HG03175 (cell line): ENCODE data around the gene NAP1L1.

Experiments used
- ATAC-seq: cut with Tn5 transposase; IDR thresholded peaks from one replicate; pipeline ENCODE4 v1.9.1; 2021; ENCODE audit warnings: mild to moderate bottlenecking, moderate library complexity; ENCODE audit not compliant: unreplicated experiment

Gene NAP1L1

DNA sequence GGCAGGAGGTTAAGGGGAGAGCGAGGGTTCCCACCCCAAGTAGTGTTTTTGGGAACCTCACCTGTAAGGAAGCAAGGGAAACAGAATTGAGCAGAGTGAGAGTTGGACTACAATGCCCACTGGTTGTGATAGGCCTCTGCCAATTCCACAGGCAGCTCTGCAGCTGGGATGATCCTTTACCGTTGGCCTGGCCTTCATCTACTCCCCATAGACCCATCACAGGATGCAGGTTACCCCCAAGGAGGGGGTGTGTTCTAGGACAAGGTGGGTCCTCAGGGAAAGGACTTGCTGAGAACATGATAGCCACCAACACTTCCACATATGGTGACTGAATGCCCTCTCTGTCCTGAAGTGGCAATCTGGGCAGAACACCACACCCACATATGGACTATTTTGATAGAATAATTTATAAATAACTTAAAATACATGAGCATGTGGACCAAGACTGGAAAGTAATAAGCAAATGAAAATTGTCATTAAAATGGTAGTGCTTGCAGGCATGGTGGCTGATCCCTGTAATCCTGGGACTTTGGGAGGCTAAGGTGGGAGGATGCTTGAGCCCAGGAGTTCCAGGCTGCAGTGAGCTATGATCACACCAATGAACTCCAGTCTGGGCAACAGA is 61.3 kb downstream of the NAP1L1 start:
- no peak for ATAC-seq

DNA sequence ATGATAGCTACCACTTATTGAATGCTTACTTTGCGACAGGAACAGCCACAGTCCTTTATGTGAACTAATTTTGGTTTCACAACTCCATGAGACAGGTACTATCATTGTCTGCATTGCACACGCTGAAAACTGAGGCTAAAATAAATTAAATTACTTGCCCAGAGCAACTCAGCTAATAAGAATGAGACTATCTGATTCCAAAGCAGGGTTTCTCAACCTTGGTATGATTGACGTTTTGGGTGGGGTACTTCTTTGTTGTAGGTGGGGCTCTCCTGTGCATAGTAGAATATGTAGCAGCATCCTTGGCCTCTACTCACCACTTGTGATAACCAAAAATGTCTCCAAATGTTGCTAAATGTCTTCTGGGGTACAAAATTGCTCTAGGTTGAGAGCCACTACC is 62.0 kb downstream of the NAP1L1 start:
- ATAC-seq: no peak

DNA sequence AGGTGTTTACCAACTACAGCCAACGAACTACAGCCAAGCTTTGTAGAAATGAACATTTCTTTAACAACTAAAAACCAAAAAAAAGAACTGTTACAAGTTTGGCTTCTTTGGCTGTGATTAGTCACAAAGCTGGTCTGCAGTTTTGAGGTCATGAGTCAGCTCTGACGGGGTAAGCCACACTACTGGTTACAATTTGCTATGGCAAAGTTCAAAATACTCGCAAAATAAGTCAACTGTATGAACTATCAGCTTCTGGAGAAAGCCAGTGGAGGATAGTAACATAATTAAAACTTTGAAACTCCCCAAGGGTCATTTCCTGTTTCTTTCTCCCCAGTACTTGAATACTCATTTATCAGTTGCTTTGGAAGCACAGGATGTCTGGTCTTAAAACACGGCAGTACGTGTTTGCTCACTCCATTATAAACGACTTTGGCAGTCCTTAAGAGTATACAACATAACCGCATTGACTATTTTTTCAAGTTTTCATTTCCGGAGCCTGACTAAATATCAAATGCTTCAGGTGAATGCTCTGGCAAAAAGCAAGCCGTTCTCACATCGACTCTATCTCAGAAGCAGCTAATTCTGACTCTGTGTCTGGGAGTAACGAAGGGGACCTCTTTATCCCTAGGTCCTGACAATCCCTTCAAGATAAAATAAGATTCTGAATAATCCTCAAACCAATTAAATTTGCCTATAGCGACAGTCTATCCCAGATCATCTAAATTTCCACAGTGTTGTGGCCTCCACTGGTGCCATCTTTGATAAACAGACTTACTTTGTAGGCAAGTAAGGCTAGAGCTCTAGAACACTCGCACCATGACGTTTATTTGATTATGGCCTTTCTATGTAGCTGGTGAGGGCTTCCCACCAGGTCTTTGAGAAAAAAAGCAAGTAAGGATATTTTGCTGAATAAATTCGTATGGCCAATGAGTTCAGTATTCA is 63.5 kb downstream of the NAP1L1 start:
- peak; percentile 63 for ATAC-seq

DNA sequence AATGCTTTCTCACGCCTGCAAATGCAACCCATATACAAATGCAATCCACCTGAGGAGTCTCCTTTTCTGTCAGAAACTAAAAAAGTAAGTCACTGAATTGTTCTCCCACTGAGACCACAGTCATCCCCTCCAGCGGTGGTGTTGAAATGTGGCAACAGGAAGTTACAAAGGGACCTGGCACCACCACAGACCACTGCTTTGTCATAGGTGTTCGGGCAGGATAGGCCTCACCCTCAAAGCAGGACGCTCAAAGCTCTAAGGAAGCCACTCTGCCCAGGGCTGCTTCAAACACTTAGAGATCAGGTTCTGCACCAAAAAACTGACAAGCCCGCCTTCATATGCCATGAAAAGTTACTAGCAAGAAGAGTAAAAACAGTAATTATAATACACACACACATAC is 64.2 kb downstream of the NAP1L1 start:
- peak; percentile 56 for ATAC-seq

DNA sequence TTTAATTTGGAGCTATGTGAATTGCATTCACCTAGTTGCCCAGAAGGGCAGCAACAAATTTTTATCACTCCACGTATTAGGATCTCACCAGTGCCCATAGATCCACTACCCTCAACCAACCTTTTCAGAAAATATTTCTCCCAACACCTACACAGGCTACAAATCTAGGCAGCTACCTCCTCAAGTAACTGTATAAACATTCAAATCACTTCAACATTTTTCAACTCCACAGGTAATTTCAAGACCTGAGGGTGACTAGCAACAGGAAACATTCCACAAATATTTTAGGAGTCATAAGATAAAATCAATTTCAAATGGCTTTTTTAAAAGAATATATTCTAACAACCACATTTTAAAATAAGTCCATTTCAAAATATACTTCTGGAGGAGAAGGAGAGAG is 65.8 kb downstream of the NAP1L1 start:
- no peak for ATAC-seq

DNA sequence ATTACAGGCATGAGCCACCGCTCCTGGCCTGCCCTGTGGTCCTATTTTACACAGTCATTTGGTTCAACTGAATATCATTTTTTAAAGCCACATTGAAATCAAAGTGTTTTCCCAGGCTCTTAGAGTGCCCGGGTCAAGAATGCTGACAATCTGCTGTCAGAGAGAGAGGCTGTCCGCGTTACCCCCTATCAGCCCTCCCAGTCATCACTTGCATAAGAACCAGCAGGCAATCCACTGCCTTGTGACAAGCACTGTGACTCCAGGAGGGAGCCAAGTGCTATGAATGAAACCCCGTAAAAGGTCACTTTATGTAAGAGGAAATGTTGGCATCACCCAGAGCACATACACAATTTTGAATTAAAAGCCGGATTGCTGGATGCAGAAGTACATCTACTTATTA is 66.4 kb downstream of the NAP1L1 start:
- ATAC-seq: no peak

DNA sequence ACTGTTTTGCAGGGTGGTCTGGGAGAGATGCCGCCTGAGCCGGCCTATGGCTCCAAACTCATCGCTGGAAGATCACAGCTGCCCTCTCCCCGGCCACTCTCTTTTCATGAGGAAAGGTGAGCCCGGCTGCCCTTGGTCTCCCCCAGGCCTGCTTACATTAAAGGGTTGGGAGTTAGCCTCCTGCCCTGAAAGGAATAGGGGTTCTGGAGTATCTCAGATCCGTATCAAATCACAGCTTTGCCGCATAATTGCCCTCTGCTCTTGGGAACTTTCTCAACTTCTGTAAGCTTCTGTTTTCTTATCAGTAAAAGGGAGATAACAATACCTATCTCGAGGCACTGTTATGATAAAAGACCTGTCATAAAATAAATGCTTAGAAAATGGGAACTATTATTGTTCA is 70.5 kb downstream of the NAP1L1 start:
- ATAC-seq: no peak

DNA sequence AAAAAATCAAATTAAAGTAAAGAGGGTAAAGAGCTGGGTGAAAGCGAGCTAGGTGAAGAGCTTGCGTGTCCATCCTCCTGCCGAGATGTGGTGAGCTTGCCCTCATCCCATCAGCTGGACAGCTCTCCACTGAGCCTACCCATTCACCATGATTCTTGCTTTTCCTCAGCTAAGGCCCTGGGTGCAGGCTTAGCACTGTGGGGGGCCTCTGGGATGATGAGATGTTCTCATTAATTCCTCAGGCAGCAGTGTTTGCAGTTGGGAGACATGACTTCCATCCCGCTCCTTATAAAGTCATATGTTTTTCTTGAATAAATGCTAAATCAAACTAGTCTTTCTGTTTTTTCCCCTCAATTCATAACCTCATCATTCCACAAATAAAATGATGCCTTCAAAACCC is 70.9 kb downstream of the NAP1L1 start:
- no peak for ATAC-seq

DNA sequence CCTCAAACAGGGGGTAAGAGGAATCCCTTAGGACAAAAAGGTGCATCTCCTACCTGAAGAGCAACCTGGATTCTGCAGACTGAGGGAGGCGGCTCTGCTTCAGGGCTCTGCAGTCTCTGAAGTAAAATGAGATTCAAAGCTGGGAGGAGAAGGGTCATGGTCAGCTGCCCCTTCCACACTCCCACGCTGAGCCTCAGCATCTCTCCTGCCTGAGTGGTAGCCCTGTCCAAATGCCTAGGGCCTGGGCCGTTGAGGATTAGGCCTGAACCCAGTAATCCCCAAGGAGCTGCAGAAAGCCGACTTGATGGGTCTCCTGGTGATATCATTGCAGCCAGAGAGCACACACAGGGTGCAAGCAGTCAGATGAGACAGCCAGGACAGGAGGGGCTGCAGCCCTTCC is 71.8 kb downstream of the NAP1L1 start:
- no peak for ATAC-seq

DNA sequence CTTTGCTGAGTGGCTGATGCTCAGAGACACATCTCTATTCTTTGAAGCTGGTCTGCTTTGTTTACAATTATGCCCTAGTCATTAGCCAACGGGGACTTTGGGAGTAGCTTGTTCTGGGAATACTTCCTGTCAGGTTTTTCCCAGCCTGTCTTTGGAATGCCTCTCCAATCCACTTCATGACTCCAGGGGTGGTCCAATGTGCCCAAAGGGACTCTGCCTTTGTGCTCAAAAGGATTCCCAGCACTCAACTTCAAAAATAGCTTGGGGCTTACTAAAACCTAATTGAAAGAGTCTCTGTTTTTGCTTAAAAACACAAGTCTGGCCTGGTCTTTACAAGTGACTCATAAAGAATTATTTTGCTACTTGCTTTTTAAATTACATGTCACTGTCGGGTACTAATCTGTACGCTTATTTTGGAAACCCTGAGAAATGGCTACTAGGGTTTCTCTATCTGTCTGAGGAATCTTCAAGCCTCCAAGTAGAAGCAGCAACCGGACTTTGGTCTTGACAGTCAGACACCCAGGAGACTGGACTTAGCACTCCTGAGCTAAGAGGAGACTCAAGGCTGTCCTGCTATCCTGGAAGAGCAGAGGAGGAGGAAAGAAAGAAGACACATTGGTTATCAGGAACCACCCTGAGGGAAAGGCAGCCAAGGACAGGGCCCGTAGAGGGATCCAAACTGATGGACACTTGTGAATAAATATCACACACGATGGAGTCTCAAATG is 73.6 kb downstream of the NAP1L1 start:
- no peak for ATAC-seq

DNA sequence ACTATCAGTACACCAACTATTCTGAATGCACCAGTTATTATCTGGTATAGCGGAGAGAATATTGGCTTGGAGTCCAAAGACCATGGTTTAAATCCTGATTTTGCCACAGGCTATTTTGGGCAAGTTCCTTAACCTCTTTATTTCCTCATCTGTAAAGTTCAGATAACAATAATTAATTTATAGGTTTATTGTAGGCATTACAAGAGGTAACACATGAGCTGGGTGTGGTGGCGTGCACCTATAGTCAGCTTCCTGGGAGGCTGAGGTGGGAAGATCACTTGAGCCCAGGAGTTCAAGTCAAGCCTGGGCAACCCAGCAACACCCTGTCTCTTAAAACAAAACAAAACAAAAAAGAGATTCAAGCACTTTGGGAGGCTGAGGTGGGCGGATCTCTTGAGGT is 76.1 kb downstream of the NAP1L1 start:
- ATAC-seq: no peak

DNA sequence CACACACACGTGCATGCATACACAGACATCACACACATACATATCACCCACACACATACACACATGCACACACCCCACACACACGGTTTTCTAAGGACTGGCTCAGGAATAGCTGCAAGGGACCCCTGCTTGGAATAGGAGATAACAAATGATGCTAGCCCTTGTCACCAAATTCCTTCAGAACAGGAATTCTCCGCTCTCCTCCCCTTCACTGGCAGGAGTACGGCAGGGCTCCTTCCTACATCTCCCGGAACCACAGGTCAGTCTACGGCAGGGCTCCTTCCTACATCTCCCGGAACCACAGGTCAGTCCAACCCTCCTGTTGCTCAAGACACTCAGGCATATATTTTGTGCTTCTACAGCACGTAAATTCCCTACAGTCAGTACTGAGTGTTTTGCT is 76.8 kb downstream of the NAP1L1 start:
- ATAC-seq: no peak

DNA sequence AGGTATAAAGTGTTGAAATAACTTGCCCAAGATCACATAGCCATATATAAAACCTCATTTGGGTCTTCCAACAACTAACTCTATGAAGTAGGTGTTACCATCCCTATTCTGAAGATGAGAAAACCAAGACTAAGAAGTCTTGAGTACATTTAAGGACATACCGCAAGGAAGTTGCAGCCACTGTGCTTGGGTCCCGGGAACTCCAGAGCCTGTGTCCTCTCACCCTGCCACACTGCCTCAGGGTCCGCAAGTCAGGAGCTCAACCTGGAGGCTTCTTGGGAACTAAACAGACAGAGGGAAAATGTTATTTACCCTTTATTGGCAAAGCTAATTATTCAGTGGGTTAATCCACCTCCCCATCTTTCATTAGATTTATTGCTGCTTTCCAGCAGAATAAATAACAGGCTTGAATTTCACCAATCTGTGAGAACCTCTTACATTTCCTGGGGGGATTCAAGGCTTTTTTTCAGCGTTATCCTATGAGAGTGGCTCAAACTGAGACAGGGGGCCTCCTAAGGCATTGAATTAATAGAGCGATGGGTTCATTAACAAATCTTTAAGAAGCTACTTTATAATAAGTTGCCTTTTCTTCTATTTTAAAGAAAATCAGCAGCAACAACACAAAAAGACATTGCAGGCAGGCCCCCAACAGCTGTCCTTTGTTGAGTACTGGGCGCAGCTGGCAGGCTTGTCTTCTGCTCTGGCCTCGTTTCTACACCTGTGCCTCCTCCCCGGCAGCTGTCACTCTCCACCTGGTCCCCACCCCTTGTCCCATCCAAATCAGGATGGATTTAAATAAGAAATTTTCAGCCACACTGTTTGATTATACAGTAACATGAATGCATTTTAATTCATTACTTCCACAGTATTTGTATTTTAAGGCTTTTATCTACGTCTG is 78.2 kb downstream of the NAP1L1 start:
- no peak for ATAC-seq

DNA sequence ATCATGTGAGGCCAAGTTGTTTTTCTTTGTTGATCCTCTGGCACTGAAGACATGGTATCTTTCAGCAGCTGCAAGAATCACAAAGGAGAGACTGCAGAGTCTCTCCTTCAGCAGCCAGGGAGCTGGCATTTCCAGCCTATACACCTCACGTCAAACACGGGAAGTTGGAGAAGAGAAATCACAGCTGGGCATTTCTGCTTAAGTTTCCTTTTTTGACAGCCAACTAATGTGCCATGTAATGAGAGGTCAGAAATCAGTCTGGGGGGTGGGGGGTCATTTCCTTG is 81.2 kb downstream of the NAP1L1 start:
- ATAC-seq: no peak

DNA sequence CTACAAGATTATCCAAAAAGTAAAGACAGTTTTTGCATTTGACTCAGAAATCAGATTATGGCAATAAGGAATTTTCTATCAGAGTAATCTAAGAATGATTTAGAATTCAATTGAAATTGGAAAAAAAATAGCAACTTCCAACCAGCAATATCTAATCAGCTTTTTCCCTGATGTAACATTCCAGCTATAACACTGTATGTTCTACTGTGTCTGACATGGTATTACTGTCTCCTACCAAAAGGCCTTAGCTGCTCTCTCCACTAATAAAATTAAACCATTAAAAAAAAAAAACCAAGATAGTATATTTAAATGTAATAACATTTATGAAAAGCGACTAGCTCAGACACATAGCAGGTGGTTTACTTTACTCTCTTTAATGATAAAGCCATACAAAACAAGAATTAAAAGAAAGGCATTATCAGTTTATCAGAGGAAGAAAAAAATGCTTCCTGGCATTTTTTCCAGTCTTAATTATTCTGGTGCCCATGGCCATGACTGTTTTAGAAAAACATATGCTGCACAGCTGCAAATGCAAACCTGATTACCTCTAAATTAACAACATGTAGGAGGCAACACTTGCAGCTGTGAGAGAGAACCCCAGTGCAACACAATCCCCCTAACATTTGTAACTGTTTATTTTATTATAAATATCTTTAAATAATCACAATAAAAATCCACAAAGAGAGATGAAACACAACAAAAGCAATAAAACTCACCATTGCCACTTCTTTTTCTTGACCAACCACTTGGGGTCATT is 81.7 kb downstream of the NAP1L1 start:
- no peak for ATAC-seq

DNA sequence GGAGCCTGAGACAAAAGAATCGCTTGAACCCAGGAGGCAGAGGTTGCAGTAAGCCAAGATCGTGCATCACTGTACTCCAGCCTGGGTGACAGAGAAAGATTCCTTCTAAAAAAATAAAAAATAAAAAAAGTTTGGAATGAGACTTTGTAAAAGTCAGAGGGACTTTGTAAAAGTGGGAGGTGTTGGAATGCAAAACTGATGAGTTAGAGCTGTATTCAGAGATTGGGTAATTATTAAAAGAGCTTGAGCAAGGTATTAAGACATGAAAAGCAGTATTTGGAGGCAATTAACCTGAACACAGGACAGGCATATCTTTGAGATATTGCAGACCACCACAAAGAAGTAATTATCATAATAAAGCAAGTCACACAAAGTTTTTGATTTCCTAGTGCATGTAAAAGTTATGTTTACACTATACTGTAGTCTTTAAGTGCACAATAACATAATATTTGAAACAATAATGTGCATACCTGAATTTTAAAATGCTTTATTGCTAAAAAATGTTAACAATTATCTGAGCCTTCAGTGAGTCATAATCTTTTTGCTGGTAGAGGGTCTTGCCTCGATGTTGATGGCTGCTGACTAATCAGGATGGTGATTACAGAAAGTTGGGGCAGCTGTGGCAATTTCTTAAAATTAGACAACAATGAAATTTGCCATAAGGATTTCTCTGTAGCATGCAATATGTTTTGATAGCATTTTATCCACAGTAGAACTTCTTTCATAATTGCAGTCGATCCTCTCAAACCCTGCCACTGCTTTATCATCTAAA is 86.0 kb downstream of the NAP1L1 start:
- no peak for ATAC-seq

DNA sequence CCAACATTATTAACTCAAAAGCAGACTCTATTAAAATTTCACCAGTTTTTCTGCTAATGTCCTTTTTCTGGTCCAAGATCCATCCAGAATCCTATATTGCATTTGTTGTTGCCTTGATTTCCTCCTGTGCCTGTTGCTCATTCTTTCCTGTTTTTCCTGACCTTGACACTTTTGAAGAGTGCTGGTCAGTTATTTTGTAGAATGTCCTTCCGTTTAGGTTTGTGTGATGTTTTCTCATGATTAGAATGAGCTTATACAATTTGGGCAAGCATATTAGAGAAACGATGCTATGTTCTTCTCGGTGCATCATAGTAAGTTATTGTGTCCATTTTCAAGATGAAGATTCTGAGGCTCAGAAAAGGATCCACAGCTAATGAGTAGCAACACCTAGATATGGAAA is 86.8 kb downstream of the NAP1L1 start:
- ATAC-seq: no peak

DNA sequence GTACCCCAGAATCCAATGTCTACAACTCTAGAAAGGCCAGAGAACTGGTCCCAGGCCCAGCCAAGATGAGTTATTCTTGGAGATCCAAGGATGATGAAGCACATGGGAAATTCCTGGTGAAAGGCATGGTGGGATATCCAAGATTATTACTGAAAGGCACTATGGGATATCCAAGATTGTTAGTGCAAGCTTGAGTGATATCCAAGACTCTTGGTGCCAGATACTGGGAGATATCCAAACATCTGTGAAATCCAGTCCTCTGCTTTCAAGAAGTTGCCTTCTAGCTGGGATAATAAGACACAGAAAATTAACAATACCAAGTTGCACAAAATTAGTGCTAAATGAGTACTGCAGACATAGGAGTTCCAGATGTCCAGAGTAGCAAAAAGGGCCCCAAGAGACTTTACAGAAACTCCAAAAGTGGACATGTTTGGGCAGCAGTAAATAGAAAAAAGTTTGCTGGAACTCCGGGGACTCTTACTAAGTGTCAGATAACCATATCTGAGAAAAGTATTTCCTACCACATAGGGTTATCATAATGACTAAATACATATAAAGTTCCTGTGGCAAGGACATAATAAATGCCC is 87.5 kb downstream of the NAP1L1 start:
- no peak for ATAC-seq

DNA sequence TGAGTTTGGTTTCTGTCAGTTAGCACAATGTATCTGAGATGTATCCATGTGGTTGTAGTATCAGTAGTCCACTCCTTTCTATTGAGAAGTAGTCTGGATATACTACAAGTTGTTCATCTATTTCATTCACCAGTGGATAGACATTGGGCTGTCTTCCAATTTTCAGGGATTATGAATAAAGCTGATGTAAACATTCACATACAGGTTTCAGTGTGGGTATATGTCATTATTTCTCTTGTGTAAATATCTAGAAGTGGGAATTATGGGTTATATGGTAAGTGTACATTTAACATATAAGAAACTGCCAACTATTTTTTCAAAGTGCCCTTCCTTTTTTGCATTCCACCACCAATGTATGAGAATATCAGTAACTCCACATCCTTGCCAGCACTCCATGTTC is 88.8 kb downstream of the NAP1L1 start:
- ATAC-seq: no peak
